B cell (primary cell): ENCODE results near the gene ARHGAP40. TPM values are rescaled to one million over a fixed set of nuclear protein-coding genes. Genes with fewer than 3 reads are reported as not detected.

Experiments
- ATAC-seq: fragments of 200-7000 bp; cut with Tn5 transposase; one replicate; pipeline ENCODE4 v1.10.0; 2021; ENCODE audit warnings: low read depth, mild to moderate bottlenecking, moderate number of reproducible peaks, moderate library complexity
- CTCF ChIA-PET: fragments of 350-600 bp; sonication (Branson Sonifier 250); formaldehyde crosslinking; loops from one replicate; lab custom pipeline; 2021; ENCODE audit warnings: antibody characterized with exemption, inconsistent platforms; lab: Charles Lee
- POLR2A ChIA-PET: fragments of 350-600 bp; sonication (Branson Sonifier 250); formaldehyde crosslinking; loops from one replicate; lab custom pipeline; 2021; ENCODE audit warnings: antibody characterized with exemption; lab: Charles Lee
- DNase-seq: peaks from one replicate; pipeline ENCODE4 v3.0.0; 2013
- H2AFZ ChIP-seq: 2 replicates; pipeline ENCODE4 v1.6.1; 2012; ENCODE audit warnings: mild to moderate bottlenecking, low read depth, low read length; ENCODE audit not compliant: insufficient read depth, poor library complexity, severe bottlenecking
- H3K27ac ChIP-seq, 2 donors: 1 replicate in 1 of 2; 2 replicates in 1 of 2; pipeline ENCODE4 v1.5.1; 2012 to 2013; ENCODE audit warnings: low read length in 2 of 2, mild to moderate bottlenecking in 2 of 2, moderate library complexity in 1 of 2
- H3K27me3 ChIP-seq, 4 experiments: fragments of 200-600 bp in 1 of 4; sonication (generic) in 1 of 4; replicated peaks in 1 of 4; 1 replicate in 2 of 4; 2 replicates in 2 of 4; pipeline versions ENCODE4 v1.6.1 to v1.7.0; 2013 to 2016; ENCODE audit warnings: low read length in 3 of 4, mild to moderate bottlenecking in 2 of 4, mixed read lengths in 1 of 4, moderate library complexity in 1 of 4; ENCODE audit not compliant: insufficient read depth in 4 of 4, control insufficient read depth in 3 of 4; ENCODE audit errors: control extremely low read depth in 1 of 4
- H3K36me3 ChIP-seq, 2 experiments: replicated peaks in 1 of 2; 1 replicate in 1 of 2; 2 replicates in 1 of 2; pipeline versions ENCODE4 v1.6.1 to v1.7.1; 2013; ENCODE audit warnings: low read length in 1 of 2; ENCODE audit not compliant: insufficient read depth in 2 of 2, control insufficient read depth in 1 of 2; ENCODE audit errors: control extremely low read depth in 1 of 2, extremely low read depth in 1 of 2
- H3K4me1 ChIP-seq, 2 donors: fragments of 200-600 bp in 1 of 2; sonication (generic) in 1 of 2; 1 replicate in 1 of 2; 2 replicates in 1 of 2; pipeline versions ENCODE4 v1.5.1 to v1.6.1; 2013 to 2017; ENCODE audit warnings: low read length in 2 of 2; ENCODE audit not compliant: control insufficient read depth in 2 of 2, insufficient read depth in 2 of 2
- H3K4me2 ChIP-seq: replicated peaks from 2 replicates; pipeline ENCODE3; 2012; ENCODE audit warnings: mild to moderate bottlenecking, low read depth, low read length; ENCODE audit not compliant: poor library complexity, severe bottlenecking
- H3K4me3 ChIP-seq, 5 experiments: fragments of 200-600 bp in 1 of 5; sonication (generic) in 1 of 5; 1 replicate in 3 of 5; 2 replicates in 2 of 5; pipeline versions ENCODE4 v1.5.1 to v1.7.0; 2011 to 2016; ENCODE audit warnings: low read length in 4 of 5, mild to moderate bottlenecking in 4 of 5, low read depth in 2 of 5, control low read depth in 1 of 5, moderate library complexity in 1 of 5; ENCODE audit not compliant: insufficient read depth in 1 of 5; ENCODE audit errors: control extremely low read depth in 1 of 5, extremely low read depth in 1 of 5
- H3K79me2 ChIP-seq: fragments of 200-600 bp; sonication (generic); one replicate; pipeline ENCODE4 v1.6.0; 2016; ENCODE audit warnings: low read length; ENCODE audit not compliant: control insufficient read depth, insufficient read depth
- H3K9ac ChIP-seq: fragments of 200-600 bp; sonication (generic); 2 replicates; pipeline ENCODE4 v1.6.1; 2017; ENCODE audit warnings: mild to moderate bottlenecking, low read length, moderate library complexity
- H3K9me3 ChIP-seq, 3 donors: one replicate each; pipeline versions ENCODE4 v1.6.1 to v1.7.1; 2013; ENCODE audit warnings: low read length in 2 of 3; ENCODE audit not compliant: control insufficient read depth in 2 of 3, insufficient read depth in 1 of 3; ENCODE audit errors: control extremely low read depth in 1 of 3
- H4K20me1 ChIP-seq: 2 replicates; pipeline ENCODE4 v1.6.0; 2012; ENCODE audit warnings: mild to moderate bottlenecking, low read length; ENCODE audit not compliant: insufficient read depth, control insufficient read depth, poor library complexity, severe bottlenecking
- H3K27ac Mint-ChIP-seq: one replicate; pipeline ENCODE4 v1.8.0; 2021; ENCODE audit warnings: mixed read lengths
- H3K27me3 Mint-ChIP-seq: one replicate; pipeline ENCODE4 v1.8.0; 2021; ENCODE audit warnings: mixed read lengths
- H3K4me1 Mint-ChIP-seq: one replicate; pipeline ENCODE4 v1.8.0; 2021; ENCODE audit warnings: mixed read lengths
- H3K4me3 Mint-ChIP-seq: one replicate; pipeline ENCODE4 v1.8.0; 2021; ENCODE audit warnings: mixed read lengths
- H3K9me3 Mint-ChIP-seq: one replicate; pipeline ENCODE4 v1.8.0; 2022; ENCODE audit warnings: mixed read lengths; ENCODE audit not compliant: insufficient read depth
- EZH2 ChIP-seq: IDR thresholded peaks from 2 replicates; pipeline ENCODE4 v1.6.1; 2012; ENCODE audit warnings: borderline replicate concordance, low read depth, mild to moderate bottlenecking, moderate library complexity, low read length; ENCODE audit not compliant: insufficient read depth, poor library complexity, severe bottlenecking
- WGBS: methylation state at CpG from one replicate; pipeline ENCODE4 v1.1.5; 2013; ENCODE audit warnings: missing lambda C conversion rate; ENCODE audit not compliant: insufficient coverage; 5-methylcytosine and 5-hydroxymethylcytosine counted together
- intact Hi-C: fragments of 100-400 bp; cut with micrococcal nuclease; formaldehyde crosslinking; loops from one replicate; pipeline ENCODE4 v1.10.0; 2022
- polyA plus RNA-seq: library from polyadenylated mRNA; depleted of rRNA; stranded (reverse); fragments of >200 nt; gene quantifications from 2 replicates; pipeline ENCODE4 v1.2.3, GENCODE V29; 2012
- total RNA-seq, 2 donors: library from RNA; stranded (reverse); fragments of 120-200 nt in 1 of 2; gene quantifications; 1 replicate in 1 of 2; 2 replicates in 1 of 2; pipeline versions ENCODE4 v1.2.3 to v1.2.4, GENCODE V29; 2013 to 2022
- TF ChIP-seq, protein P1 (sequence below): fragments of 200-600 bp; IDR thresholded peaks from one replicate; pipeline ENCODE4 v1.8.0; 2022; ENCODE audit warnings: antibody characterized with exemption, mild to moderate bottlenecking

Gene ARHGAP40
- total and polyA plus RNA-seq, 2 donors (not counting 1 experiment from before 2014, with no cell fraction given): not detected

DNA sequence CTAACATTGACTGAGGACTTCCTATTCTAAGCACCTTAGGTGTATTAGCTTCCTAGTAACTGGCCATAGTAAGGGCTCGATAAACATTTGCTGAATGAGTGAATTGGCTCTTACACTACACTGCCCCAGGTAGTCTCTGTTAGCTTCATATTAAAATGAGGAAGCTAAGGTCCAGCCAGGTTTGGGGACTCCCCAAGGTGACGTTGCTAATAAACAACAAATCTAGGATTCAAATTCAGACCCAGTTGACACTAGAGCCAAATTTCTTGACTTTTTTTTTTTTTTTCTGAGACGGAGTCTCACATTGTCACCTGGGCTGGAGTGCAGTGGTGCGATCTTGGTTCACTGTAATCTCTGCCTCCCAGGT, 16.2 kb downstream of the ARHGAP40 start:
- Histone ChIP-seq H3K36me3 (no peaks in the 10 kb centered on the region), H3K27ac (no peak overlapping the region), H3K4me2 (no peak overlapping the region), H2AFZ (no peak overlapping the region), H4K20me1 (no peaks in the 10 kb centered on the region), H3K4me3 (no peak overlapping the region), H3K27me3 (peaks cover 0 to 12% (median 6%) of the 10 kb centered on the region in 4 experiments), H3K9ac (no peak overlapping the region), H3K9me3 (no peaks in the 10 kb centered on the region), H3K79me2 (no peaks in the 10 kb centered on the region), H3K4me1 (no peaks in the 10 kb centered on the region)
- ChIA-PET CTCF (interaction anchor here (0.5 kb wide), 1 partner anchor 431 kb away, joined by 3 read pairs; no protein-coding TSS in a partner anchor), POLR2A (no interaction called here)
- ATAC-seq: no peak
- no peaks in the 10 kb centered on the region for H3K4me1 Mint-ChIP-seq
- WGBS: 93% methylated on average over 2 of the region's 4 CpGs
- H3K27me3 Mint-ChIP-seq: peaks cover 70% of the 10 kb centered on the region
- DNase-seq: no peak
- no peak overlapping the region for H3K4me3 Mint-ChIP-seq
- H3K27ac Mint-ChIP-seq: no peak overlapping the region
- TF ChIP-seq EZH2: no peak
- TF ChIP-seq, protein P1, sequence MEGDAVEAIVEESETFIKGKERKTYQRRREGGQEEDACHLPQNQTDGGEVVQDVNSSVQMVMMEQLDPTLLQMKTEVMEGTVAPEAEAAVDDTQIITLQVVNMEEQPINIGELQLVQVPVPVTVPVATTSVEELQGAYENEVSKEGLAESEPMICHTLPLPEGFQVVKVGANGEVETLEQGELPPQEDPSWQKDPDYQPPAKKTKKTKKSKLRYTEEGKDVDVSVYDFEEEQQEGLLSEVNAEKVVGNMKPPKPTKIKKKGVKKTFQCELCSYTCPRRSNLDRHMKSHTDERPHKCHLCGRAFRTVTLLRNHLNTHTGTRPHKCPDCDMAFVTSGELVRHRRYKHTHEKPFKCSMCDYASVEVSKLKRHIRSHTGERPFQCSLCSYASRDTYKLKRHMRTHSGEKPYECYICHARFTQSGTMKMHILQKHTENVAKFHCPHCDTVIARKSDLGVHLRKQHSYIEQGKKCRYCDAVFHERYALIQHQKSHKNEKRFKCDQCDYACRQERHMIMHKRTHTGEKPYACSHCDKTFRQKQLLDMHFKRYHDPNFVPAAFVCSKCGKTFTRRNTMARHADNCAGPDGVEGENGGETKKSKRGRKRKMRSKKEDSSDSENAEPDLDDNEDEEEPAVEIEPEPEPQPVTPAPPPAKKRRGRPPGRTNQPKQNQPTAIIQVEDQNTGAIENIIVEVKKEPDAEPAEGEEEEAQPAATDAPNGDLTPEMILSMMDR: no peak
- intact Hi-C loops: no loop called here
- H3K9me3 Mint-ChIP-seq: no peaks in the 10 kb centered on the region

DNA sequence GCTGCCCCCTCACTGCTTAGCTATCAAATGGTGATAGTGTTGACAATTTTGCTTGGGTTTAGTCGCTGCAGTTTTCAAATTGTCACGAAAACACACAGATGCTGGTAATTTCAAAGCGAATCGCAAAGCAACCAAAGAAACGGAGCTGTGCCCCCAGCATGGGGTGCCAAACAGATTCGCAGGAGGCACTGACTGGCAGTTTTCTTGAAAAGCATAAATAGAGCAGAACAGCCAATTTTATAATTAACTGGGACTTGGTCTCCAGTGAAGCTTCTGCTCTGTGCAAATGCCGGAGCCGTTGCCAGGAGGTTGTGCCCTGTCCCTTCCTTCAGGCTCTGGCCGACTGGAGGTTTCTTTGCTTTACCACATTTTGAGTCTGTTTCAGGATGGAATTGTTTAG, 18.8 kb downstream of the ARHGAP40 start:
- ChIA-PET CTCF (no interaction called here), POLR2A (no interaction called here)
- H3K4me2 ChIP-seq: no peak overlapping the region
- H3K9ac ChIP-seq: no peak overlapping the region
- ATAC-seq (no peak), DNase-seq (no peak)
- H4K20me1 ChIP-seq: no peaks in the 10 kb centered on the region
- no peaks in the 10 kb centered on the region for H3K4me1 ChIP-seq
- no peaks in the 10 kb centered on the region for H3K79me2 ChIP-seq
- no peak overlapping the region for H3K4me3 ChIP-seq
- Mint-ChIP-seq H3K9me3 (no peaks in the 10 kb centered on the region), H3K4me3 (no peak overlapping the region), H3K4me1 (no peaks in the 10 kb centered on the region), H3K27ac (no peak overlapping the region), H3K27me3 (peaks cover 66% of the 10 kb centered on the region)
- no peaks in the 10 kb centered on the region for H3K36me3 ChIP-seq
- intact Hi-C loops: no loop called here
- WGBS: 78% methylated on average over 9 of the region's 9 CpGs
- peaks cover 0 to 6% (median 0%) of the 10 kb centered on the region in 3 donors for H3K9me3 ChIP-seq
- H3K27ac ChIP-seq: no peak overlapping the region
- no peak overlapping the region for H2AFZ ChIP-seq
- peaks cover 0 to 11% (median 6%) of the 10 kb centered on the region in 4 experiments for H3K27me3 ChIP-seq
- no peak for TF ChIP-seq EZH2
- TF ChIP-seq, protein P1: no peak
